Esophagus muscularis mucosa (tissue), 4 donors: Measurements from ENCODE around the gene ACP3. TPM values are rescaled to one million over a fixed set of nuclear protein-coding genes. Genes with fewer than 3 reads are reported as not detected.
"Not testable (repeated sequence)": the region's sequence is repeated elsewhere in the genome, so short reads cannot be mapped to it uniquely, and the experiment has no call there.

Experiments
- DNase-seq: peaks from one replicate; pipeline ENCODE4 v3.0.0-alpha.2; 2017; ENCODE audit errors: extremely low spot score
- H3K27ac ChIP-seq, 4 donors: fragments of 200-600 bp; sonication (generic); replicated peaks in 1 of 4; 1 replicate in 3 of 4; 2 replicates in 1 of 4; pipeline ENCODE4 v1.5.1; 2016 to 2019; ENCODE audit warnings: mild to moderate bottlenecking in 1 of 4
- H3K27me3 ChIP-seq, 4 donors: fragments of 200-600 bp; sonication (generic); one replicate each; pipeline versions ENCODE4 v1.5.1 to v1.6.0; 2016 to 2019
- H3K36me3 ChIP-seq, 4 donors: fragments of 200-600 bp; sonication (generic); one replicate each; pipeline ENCODE4 v1.5.1; 2016 to 2019
- H3K4me1 ChIP-seq, 4 donors: fragments of 200-600 bp; sonication (generic); one replicate each; pipeline ENCODE4 v1.5.1; 2016 to 2019
- H3K4me3 ChIP-seq, 4 donors: fragments of 200-600 bp; sonication (generic); 1 replicate in 2 of 4; 2 replicates in 2 of 4; pipeline ENCODE4 v1.5.1; 2016 to 2019; ENCODE audit warnings: mild to moderate bottlenecking in 4 of 4, moderate library complexity in 1 of 4
- H3K9me3 ChIP-seq, 4 donors: fragments of 200-600 bp; sonication (generic); 1 replicate in 3 of 4; 2 replicates in 1 of 4; pipeline ENCODE4 v1.5.1; 2016 to 2019
- EP300 ChIP-seq: sonication (generic); formaldehyde crosslinking; IDR thresholded peaks from one replicate; pipeline ENCODE4 v1.6.1; 2017; ENCODE audit warnings: antibody characterized with exemption
- POLR2A ChIP-seq: fragments of 450-650 bp; IDR thresholded peaks from one replicate; pipeline ENCODE4 v1.6.1; 2017; ENCODE audit warnings: antibody characterized with exemption, moderate library complexity, mild to moderate bottlenecking, low read depth
- POLR2AphosphoS5 ChIP-seq, 2 donors: sonication (generic); formaldehyde crosslinking; IDR thresholded peaks; one replicate each; pipeline ENCODE4 v1.6.1; 2017; ENCODE audit warnings: antibody characterized with exemption in 2 of 2
- WGBS: methylation state at CpG from one replicate; pipeline ENCODE4 v1.1.5; 2018; 5-methylcytosine and 5-hydroxymethylcytosine counted together
- intact Hi-C: fragments of 100-400 bp; cut with DNase I; formaldehyde crosslinking; loops from one replicate; pipeline ENCODE4 v1.15.1; 2023
- total RNA-seq, 4 donors: library from RNA; depleted of rRNA; stranded (reverse); fragments of >200 nt; gene quantifications; one replicate each; pipeline versions ENCODE4 v1.1.0 to v1.2.1, GENCODE V29; 2016
- TF ChIP-seq, protein P1 (sequence below), 3 experiments: fragments of 200-600 bp in 2 of 3; fragments of 450-650 bp in 1 of 3; sonication (generic) in 2 of 3; IDR thresholded peaks; one replicate each; pipeline ENCODE4 v1.5.1; 2017 to 2019; ENCODE audit warnings: antibody characterized with exemption in 3 of 3, mild to moderate bottlenecking in 2 of 3, moderate library complexity in 1 of 3

ACP3 gene
- total RNA-seq, 4 donors from 2014 or later, result 0.58 to 2.8 (median 1.9) TPM

DNA sequence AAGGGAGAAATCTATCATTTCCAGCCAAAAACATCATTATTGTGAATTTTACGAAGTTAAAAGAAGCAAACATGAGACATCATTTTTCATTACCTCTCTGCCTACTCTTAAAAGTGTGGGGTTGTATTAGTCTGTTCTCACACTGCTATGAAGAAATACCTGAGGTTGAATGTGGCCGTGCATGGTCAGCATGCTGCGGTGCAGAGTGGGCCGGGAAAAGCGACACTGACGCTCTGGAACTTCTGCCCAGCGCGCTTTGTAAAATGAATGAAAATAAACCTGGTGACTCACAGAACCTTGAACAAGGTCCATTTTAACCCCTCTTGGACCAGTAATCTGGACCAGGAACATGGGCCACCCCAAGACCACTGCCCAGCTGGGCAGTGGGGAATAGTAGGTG, 69.1 kb downstream of the ACP3 start:
- intact Hi-C loops, result no loop called here
- no peaks in the 10 kb centered on the region for H3K36me3 ChIP-seq

DNA sequence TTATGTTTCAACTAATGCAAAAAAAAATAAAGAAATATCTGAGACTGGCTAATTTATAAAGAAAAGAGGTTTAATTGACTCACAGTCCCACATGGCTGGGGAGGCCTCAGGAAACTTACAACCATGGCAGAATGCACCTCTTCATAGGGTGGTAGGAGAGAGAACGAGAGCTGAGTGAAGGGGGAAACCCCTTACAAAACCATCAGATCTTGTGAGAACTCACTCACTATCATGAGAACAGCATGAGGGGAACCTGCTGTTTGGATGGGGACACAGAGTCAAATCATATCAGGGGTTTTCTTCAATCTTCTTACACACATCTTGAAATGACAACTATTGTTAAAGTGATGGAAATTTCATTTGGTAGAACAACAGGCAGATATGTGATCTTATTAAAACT, 75.5 kb downstream of the ACP3 start:
- H3K36me3 ChIP-seq, DNase-seq, H3K4me1 ChIP-seq, H3K4me3 ChIP-seq, H3K27me3 ChIP-seq, H3K27ac ChIP-seq, H3K9me3 ChIP-seq: not testable (repeated sequence)
- intact Hi-C loops, result loop anchor here (10.0 kb wide), 1 partner anchor 138 kb away; no protein-coding TSS in a partner anchor
- WGBS, result 96% methylated on average over 1 of the region's 1 CpG

More for the DNA sequence above, 69.1 kb downstream of the ACP3 start:
- no peaks in the 10 kb centered on the region for H3K9me3 ChIP-seq
- peaks cover 0 to 15% (median 0%) of the 10 kb centered on the region in 4 donors for H3K27me3 ChIP-seq
- no peak for DNase-seq
- no peak overlapping the region for H3K27ac ChIP-seq
- H3K4me1 ChIP-seq, result no peaks in the 10 kb centered on the region
- TF ChIP-seq EP300 (no peak), POLR2AphosphoS5 (IDR thresholded peaks at IDR 0.05) (no peak), POLR2A (no peak)
- TF ChIP-seq, protein P1, sequence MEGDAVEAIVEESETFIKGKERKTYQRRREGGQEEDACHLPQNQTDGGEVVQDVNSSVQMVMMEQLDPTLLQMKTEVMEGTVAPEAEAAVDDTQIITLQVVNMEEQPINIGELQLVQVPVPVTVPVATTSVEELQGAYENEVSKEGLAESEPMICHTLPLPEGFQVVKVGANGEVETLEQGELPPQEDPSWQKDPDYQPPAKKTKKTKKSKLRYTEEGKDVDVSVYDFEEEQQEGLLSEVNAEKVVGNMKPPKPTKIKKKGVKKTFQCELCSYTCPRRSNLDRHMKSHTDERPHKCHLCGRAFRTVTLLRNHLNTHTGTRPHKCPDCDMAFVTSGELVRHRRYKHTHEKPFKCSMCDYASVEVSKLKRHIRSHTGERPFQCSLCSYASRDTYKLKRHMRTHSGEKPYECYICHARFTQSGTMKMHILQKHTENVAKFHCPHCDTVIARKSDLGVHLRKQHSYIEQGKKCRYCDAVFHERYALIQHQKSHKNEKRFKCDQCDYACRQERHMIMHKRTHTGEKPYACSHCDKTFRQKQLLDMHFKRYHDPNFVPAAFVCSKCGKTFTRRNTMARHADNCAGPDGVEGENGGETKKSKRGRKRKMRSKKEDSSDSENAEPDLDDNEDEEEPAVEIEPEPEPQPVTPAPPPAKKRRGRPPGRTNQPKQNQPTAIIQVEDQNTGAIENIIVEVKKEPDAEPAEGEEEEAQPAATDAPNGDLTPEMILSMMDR (IDR thresholded peaks at IDR 0.05), result no peak
- no peak overlapping the region for H3K4me3 ChIP-seq
- 89% methylated on average over 8 of the region's 8 CpGs for WGBS

DNA sequence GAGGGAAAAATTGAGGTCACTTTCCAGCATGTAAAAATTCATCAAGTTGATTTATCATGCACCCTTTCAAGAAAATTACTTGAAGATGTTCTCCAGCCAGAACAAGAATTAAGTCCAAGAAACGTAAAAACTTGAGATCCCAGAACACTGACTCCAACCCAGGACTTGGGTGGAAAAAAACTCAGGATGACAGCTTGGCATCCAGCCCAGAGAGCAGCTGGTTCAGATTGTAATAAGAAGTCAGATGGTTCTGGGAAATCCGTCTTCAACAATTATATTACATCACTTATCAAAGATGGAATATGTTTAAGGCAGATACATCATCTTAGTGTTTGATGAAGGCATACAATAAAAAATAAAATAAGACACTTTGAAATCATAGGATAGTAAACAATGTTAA, 77.1 kb downstream of the ACP3 start:
- WGBS, result 23% methylated on average over 2 of the region's 2 CpGs
- no peaks in the 10 kb centered on the region for H3K27me3 ChIP-seq
- H3K4me3 ChIP-seq, result no peak overlapping the region
- no peaks in the 10 kb centered on the region for H3K36me3 ChIP-seq
- intact Hi-C loops, result loop anchor here (10.0 kb wide), 1 partner anchor 140 kb away; no protein-coding TSS in a partner anchor
- no peak for TF ChIP-seq POLR2AphosphoS5 (IDR thresholded peaks at IDR 0.05)
- no peak for TF ChIP-seq EP300
- TF ChIP-seq, protein P1 (IDR thresholded peaks at IDR 0.05), result no peak
- TF ChIP-seq POLR2A, result no peak
- DNase-seq, result no peak
- H3K27ac ChIP-seq, result no peak overlapping the region
- no peaks in the 10 kb centered on the region for H3K9me3 ChIP-seq
- H3K4me1 ChIP-seq, result no peaks in the 10 kb centered on the region

DNA sequence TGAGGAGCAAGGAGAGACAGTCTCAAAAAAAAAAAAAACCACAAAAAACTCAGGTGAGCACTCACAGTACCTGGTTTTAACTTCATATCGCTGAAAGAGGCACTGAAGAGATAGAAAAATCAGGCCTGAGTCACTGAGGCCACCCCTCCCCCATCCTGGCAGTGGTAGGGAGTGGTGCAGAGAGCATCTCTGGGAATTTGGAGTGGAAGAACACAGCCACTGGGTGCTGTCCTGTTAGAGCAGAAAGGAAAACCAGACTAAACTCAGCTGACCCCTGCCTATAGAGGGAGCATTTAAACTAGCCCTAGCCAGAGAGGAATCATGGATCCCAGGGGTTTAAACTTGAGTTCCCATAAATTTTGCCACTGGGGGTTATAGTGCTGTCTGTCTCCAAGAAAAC, 77.9 kb downstream of the ACP3 start:
- H3K27ac ChIP-seq, result no peak overlapping the region
- no peaks in the 10 kb centered on the region for H3K9me3 ChIP-seq
- DNase-seq, result no peak
- intact Hi-C loops, result loop anchor here (5.0 to 10.0 kb wide), 2 partner anchors 43 to 140 kb away; no protein-coding TSS in a partner anchor
- TF ChIP-seq EP300 (no peak), POLR2AphosphoS5 (IDR thresholded peaks at IDR 0.05) (no peak), POLR2A (no peak)
- TF ChIP-seq, protein P1 (IDR thresholded peaks at IDR 0.05), result no peak
- WGBS, result 67% methylated on average over 1 of the region's 1 CpG
- H3K4me1 ChIP-seq, result no peaks in the 10 kb centered on the region
- no peak overlapping the region for H3K4me3 ChIP-seq
- H3K36me3 ChIP-seq, result no peaks in the 10 kb centered on the region
- no peaks in the 10 kb centered on the region for H3K27me3 ChIP-seq

DNA sequence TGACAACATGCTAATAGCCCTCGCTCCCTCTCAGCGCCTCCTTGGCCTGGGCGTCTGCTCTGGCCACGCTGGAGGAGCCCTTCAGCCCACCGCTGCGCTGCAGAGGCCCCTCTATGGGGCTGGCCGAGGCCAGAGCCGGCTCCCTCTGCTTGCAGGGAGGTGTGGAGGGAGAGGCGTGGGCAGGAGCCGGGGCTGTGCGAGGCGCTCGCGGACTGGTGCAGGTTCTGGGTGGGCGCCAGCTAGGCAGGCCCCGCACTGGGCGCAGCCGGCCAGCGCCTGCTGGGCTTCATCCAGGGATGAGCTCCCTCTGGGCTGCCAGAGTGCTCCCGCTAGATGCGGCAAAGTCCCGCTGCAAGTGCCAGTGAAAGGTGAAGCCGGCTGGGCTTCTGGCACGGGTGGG, 79.0 kb downstream of the ACP3 start:
- Histone ChIP-seq H3K27me3 (no peaks in the 10 kb centered on the region), H3K27ac (no peak overlapping the region), H3K36me3 (no peaks in the 10 kb centered on the region), H3K9me3 (no peaks in the 10 kb centered on the region), H3K4me1 (no peaks in the 10 kb centered on the region), H3K4me3 (no peak overlapping the region)
- intact Hi-C loops, result loop anchor here (5.0 to 10.0 kb wide), 2 partner anchors 44 to 141 kb away; no protein-coding TSS in a partner anchor
- TF ChIP-seq, protein P1 (IDR thresholded peaks at IDR 0.05), result no peak
- TF ChIP-seq EP300, result no peak
- TF ChIP-seq POLR2A, result no peak
- no peak for DNase-seq
- 89% methylated on average over 19 of the region's 24 CpGs for WGBS

DNA sequence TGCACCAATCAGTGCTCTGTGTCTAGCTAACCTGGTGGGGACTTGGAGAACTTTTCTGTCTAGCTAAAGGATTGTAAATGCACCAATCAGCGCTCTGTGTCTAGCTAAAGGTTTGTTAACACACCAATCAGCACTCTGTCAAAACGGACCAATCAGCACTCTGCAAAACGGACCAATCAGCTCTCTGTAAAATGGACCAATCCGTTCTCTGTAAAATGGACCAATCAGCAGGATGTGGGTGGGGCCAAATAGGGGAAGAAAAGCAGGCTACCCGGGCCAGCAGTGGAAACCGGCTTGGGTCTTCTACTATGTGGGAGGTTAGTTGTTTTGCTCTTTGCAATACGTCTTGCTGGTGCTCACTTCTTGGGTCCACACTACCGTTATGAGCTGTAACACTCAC, 79.6 kb downstream of the ACP3 start:
- not testable (repeated sequence) for H3K9me3 ChIP-seq, H3K4me1 ChIP-seq, DNase-seq, H3K4me3 ChIP-seq, H3K27ac ChIP-seq, H3K36me3 ChIP-seq, H3K27me3 ChIP-seq
- 73% methylated on average over 8 of the region's 8 CpGs for WGBS
- intact Hi-C loops, result loop anchor here (5.0 to 10.0 kb wide), 2 partner anchors 44 to 142 kb away; no protein-coding TSS in a partner anchor
